Measurements from ENCODE around the gene L1CAM.

- TF ChIP-seq CTCF (IDR thresholded peaks at IDR 0.05) (no peak), POLR2A (IDR thresholded peaks at IDR 0.05) (no peak)
Observed at GRCh38 chrX:153814591-153815315, 71.2 kb downstream of the L1CAM start.
